Nephron (organoid): ENCODE measurements around the gene ULK2.

ENCODE experiments used
- H3K27ac Mint-ChIP-seq, 3 experiments: 2 replicates each; pipeline ENCODE4 v1.8.0; 2020; ENCODE audit warnings: mixed read lengths in 3 of 3, mild to moderate bottlenecking in 2 of 3, moderate library complexity in 1 of 3
- H3K27me3 Mint-ChIP-seq: 2 replicates; pipeline ENCODE4 v1.8.0; 2021; ENCODE audit warnings: low read depth, mild to moderate bottlenecking, moderate library complexity, mixed read lengths
- H3K36me3 Mint-ChIP-seq: 2 replicates; pipeline ENCODE4 v1.8.0; 2020; ENCODE audit warnings: low read depth, mixed read lengths
- H3K4me1 Mint-ChIP-seq: 2 replicates; pipeline ENCODE4 v1.8.0; 2020; ENCODE audit warnings: mixed read lengths
- H3K4me3 Mint-ChIP-seq, 3 experiments: 2 replicates each; pipeline ENCODE4 v1.8.0; 2020; ENCODE audit warnings: mild to moderate bottlenecking in 3 of 3, mixed read lengths in 3 of 3, moderate library complexity in 2 of 3
- H3K9me3 Mint-ChIP-seq: 2 replicates; pipeline ENCODE4 v1.8.0; 2020; ENCODE audit warnings: mixed read lengths
- TF ChIP-seq, protein P1 (sequence below), 3 experiments: fragments of 200-600 bp; sonication (generic); IDR thresholded peaks; one replicate each; pipeline ENCODE4 v1.5.0; 2021; ENCODE audit warnings: antibody characterized with exemption in 3 of 3; ENCODE audit not compliant: unreplicated experiment in 3 of 3

Gene ULK2

GRCh38 chr17:19737305-19738072, 130.2 kb downstream of the ULK2 start:
- Mint-ChIP-seq H3K4me1 (no peaks in the 10 kb centered on the region), H3K27me3 (peaks cover 5% of the 10 kb centered on the region), H3K4me3 (no peak overlapping the region), H3K9me3 (no peaks in the 10 kb centered on the region), H3K27ac (no peak overlapping the region), H3K36me3 (no peaks in the 10 kb centered on the region)
- TF ChIP-seq, protein P1, sequence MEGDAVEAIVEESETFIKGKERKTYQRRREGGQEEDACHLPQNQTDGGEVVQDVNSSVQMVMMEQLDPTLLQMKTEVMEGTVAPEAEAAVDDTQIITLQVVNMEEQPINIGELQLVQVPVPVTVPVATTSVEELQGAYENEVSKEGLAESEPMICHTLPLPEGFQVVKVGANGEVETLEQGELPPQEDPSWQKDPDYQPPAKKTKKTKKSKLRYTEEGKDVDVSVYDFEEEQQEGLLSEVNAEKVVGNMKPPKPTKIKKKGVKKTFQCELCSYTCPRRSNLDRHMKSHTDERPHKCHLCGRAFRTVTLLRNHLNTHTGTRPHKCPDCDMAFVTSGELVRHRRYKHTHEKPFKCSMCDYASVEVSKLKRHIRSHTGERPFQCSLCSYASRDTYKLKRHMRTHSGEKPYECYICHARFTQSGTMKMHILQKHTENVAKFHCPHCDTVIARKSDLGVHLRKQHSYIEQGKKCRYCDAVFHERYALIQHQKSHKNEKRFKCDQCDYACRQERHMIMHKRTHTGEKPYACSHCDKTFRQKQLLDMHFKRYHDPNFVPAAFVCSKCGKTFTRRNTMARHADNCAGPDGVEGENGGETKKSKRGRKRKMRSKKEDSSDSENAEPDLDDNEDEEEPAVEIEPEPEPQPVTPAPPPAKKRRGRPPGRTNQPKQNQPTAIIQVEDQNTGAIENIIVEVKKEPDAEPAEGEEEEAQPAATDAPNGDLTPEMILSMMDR (IDR thresholded peaks at IDR 0.05; ENCODE audit: unreplicated experiment in 3 of 3), result no peak

- Mint-ChIP-seq H3K9me3 (no peaks in the 10 kb centered on the region), H3K4me1 (no peaks in the 10 kb centered on the region), H3K36me3 (no peaks in the 10 kb centered on the region), H3K27me3 (peaks cover 12% of the 10 kb centered on the region), H3K4me3 (no peak overlapping the region), H3K27ac (no peak overlapping the region)
- TF ChIP-seq, protein P1 (IDR thresholded peaks at IDR 0.05; ENCODE audit: unreplicated experiment in 3 of 3), result no peak
These were observed 131.7 kb downstream of the ULK2 start for GRCh38 chr17:19736071-19736470.

GRCh38 chr17:19733953-19734526, 133.7 kb downstream of the ULK2 start:
- Mint-ChIP-seq H3K36me3 (no peaks in the 10 kb centered on the region), H3K4me1 (no peaks in the 10 kb centered on the region), H3K4me3 (no peak overlapping the region), H3K27ac (no peak overlapping the region), H3K9me3 (no peaks in the 10 kb centered on the region), H3K27me3 (peaks cover 12% of the 10 kb centered on the region)
- TF ChIP-seq, protein P1 (IDR thresholded peaks at IDR 0.05; ENCODE audit: unreplicated experiment in 3 of 3), result no peak

DNA sequence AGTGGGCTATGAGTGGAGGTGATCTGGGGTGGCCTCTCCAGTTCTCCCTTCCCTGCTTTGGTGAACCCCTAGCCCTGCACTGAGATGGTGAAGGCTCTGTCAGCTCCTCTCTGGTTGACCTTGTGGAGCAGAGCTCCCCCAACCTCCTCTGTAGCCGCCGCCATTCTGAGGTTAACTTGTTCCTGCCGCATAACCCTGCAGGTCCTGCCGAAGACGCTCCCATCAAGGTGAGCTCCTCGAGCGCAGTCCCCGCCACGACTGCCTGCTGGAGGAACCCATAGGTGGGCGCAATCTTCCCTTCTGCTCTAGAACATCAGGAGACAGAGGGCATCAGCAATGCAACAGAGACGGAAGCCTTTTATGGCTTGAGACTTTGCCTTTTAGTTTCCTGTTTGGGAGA, 136.1 kb downstream of the ULK2 start:
- Mint-ChIP-seq H3K27me3 (peaks cover 20% of the 10 kb centered on the region), H3K4me1 (peaks cover 19% of the 10 kb centered on the region), H3K27ac (no peak overlapping the region), H3K9me3 (no peaks in the 10 kb centered on the region), H3K36me3 (no peaks in the 10 kb centered on the region), H3K4me3 (no peak overlapping the region)
- TF ChIP-seq, protein P1 (IDR thresholded peaks at IDR 0.05; ENCODE audit: unreplicated experiment in 3 of 3), result no peak

DNA sequence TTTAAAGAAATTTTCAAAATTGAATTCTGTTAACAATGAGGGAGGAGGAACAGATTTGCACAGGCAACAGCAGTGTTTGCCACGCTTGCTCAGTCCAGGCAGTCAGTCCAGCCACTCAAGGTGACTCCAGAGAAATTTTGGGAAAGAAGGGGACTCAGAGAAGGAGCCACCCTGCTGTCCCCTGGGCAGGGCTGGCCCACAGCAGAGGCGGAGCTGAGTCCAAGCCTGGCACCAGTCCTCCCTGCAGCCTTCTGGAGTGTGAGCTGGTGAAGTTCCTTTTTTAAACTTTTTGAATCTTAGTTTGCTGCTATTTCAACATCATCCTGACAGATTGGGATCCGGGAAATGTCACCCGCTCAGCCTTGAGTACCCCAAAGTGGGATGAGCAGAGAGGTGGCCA, 136.9 kb downstream of the ULK2 start:
- no peak overlapping the region for H3K4me3 Mint-ChIP-seq
- H3K27ac Mint-ChIP-seq, result no peak overlapping the region
- H3K36me3 Mint-ChIP-seq, result no peaks in the 10 kb centered on the region
- no peaks in the 10 kb centered on the region for H3K9me3 Mint-ChIP-seq
- TF ChIP-seq, protein P1 (IDR thresholded peaks at IDR 0.05; ENCODE audit: unreplicated experiment in 3 of 3), result no peak
- peaks cover 23% of the 10 kb centered on the region for H3K4me1 Mint-ChIP-seq
- H3K27me3 Mint-ChIP-seq, result peaks cover 20% of the 10 kb centered on the region

GRCh38 chr17:19729900-19730299, 137.8 kb downstream of the ULK2 start:
- H3K4me1 Mint-ChIP-seq, result peaks cover 32% of the 10 kb centered on the region
- H3K36me3 Mint-ChIP-seq, result no peaks in the 10 kb centered on the region
- TF ChIP-seq, protein P1 (IDR thresholded peaks at IDR 0.05; ENCODE audit: unreplicated experiment in 3 of 3), result no peak
- H3K27me3 Mint-ChIP-seq, result peaks cover 20% of the 10 kb centered on the region
- H3K27ac Mint-ChIP-seq, result no peak overlapping the region
- H3K4me3 Mint-ChIP-seq, result no peak overlapping the region
- H3K9me3 Mint-ChIP-seq, result no peaks in the 10 kb centered on the region
